WTC11 (cell line): ENCODE measurements around the gene INHBC. TPM values are rescaled to one million over a fixed set of nuclear protein-coding genes. Genes with fewer than 3 reads are reported as not detected.

Source experiments
- CREM ChIP-seq: sonication (generic); formaldehyde crosslinking; IDR thresholded peaks from 2 replicates; pipeline ENCODE4 v1.8.1; 2022; ENCODE audit warnings: mild to moderate bottlenecking, missing genetic modification reagents, moderate library complexity
- ESRRA ChIP-seq: sonication (generic); formaldehyde crosslinking; IDR thresholded peaks from 2 replicates; pipeline ENCODE4 v1.8.1; 2022; ENCODE audit warnings: mild to moderate bottlenecking, missing genetic modification reagents, borderline replicate concordance
- ETV6 ChIP-seq: sonication (generic); formaldehyde crosslinking; IDR thresholded peaks from 2 replicates; pipeline ENCODE4 v1.8.1; 2022; ENCODE audit warnings: mild to moderate bottlenecking, missing genetic modification reagents
- FOXJ3 ChIP-seq: sonication (generic); formaldehyde crosslinking; IDR thresholded peaks from 2 replicates; pipeline ENCODE4 v1.9.0; 2021; ENCODE audit warnings: missing genetic modification reagents, mild to moderate bottlenecking, borderline replicate concordance
- GABPB1 ChIP-seq: sonication (generic); formaldehyde crosslinking; IDR thresholded peaks from 2 replicates; pipeline ENCODE4 v1.8.1; 2023; ENCODE audit warnings: mild to moderate bottlenecking, missing genetic modification reagents
- GRHL2 ChIP-seq: fragments of 250-450 bp; sonication (Bioruptor Pico); IDR thresholded peaks from 2 replicates; pipeline ENCODE4 v1.8.0; 2022; ENCODE audit warnings: mild to moderate bottlenecking, moderate library complexity; ENCODE audit not compliant: insufficient replicate concordance, severe bottlenecking
- MYBL2 ChIP-seq: sonication (generic); formaldehyde crosslinking; IDR thresholded peaks from 2 replicates; pipeline ENCODE4 v1.8.1; 2023; ENCODE audit warnings: mild to moderate bottlenecking, moderate library complexity, missing genetic modification reagents
- NFYB ChIP-seq: sonication (generic); formaldehyde crosslinking; conservative IDR thresholded peaks from 2 replicates; pipeline ENCODE4 v1.8.0; 2022; ENCODE audit warnings: low read depth, missing genetic modification reagents
- NR2C2 ChIP-seq: sonication (generic); formaldehyde crosslinking; IDR thresholded peaks from 2 replicates; pipeline ENCODE4 v1.8.0; 2022; ENCODE audit warnings: mild to moderate bottlenecking, missing genetic modification reagents
- PRDM15 ChIP-seq: sonication (generic); formaldehyde crosslinking; IDR thresholded peaks from 2 replicates; pipeline ENCODE4 v1.8.0; 2022; ENCODE audit warnings: missing genetic modification reagents
- SOX15 ChIP-seq: fragments of 250-450 bp; sonication (Bioruptor Pico); IDR thresholded peaks from 2 replicates; pipeline ENCODE4 v1.9.0; 2021; ENCODE audit warnings: mild to moderate bottlenecking
- STAT6 ChIP-seq: sonication (generic); formaldehyde crosslinking; conservative IDR thresholded peaks from 2 replicates; pipeline ENCODE4 v1.8.1; 2023; ENCODE audit warnings: mild to moderate bottlenecking, low read depth, missing genetic modification reagents, moderate library complexity
- TCF7 ChIP-seq: sonication (generic); formaldehyde crosslinking; IDR thresholded peaks from 2 replicates; pipeline ENCODE4 v1.8.0; 2022; ENCODE audit warnings: mild to moderate bottlenecking, low read depth, missing genetic modification reagents, moderate library complexity
- TEAD1 ChIP-seq: sonication (generic); formaldehyde crosslinking; IDR thresholded peaks from 2 replicates; pipeline ENCODE4 v1.8.0; 2022; ENCODE audit warnings: mild to moderate bottlenecking, missing genetic modification reagents
- TP53 ChIP-seq: sonication (generic); formaldehyde crosslinking; IDR thresholded peaks from 2 replicates; pipeline ENCODE4 v1.8.1; 2023; ENCODE audit warnings: mild to moderate bottlenecking, missing genetic modification reagents
- USF1 ChIP-seq: sonication (generic); formaldehyde crosslinking; IDR thresholded peaks from 2 replicates; pipeline ENCODE4 v1.8.0; 2022; ENCODE audit warnings: mild to moderate bottlenecking, missing genetic modification reagents
- ZNF281 ChIP-seq: sonication (generic); formaldehyde crosslinking; IDR thresholded peaks from 2 replicates; pipeline ENCODE4 v1.8.0; 2023; ENCODE audit warnings: mild to moderate bottlenecking, missing genetic modification reagents
- ZNF396 ChIP-seq: fragments of 250-450 bp; sonication (Bioruptor Pico); IDR thresholded peaks from 2 replicates; pipeline ENCODE4 v1.8.0; 2021; ENCODE audit warnings: mild to moderate bottlenecking, moderate library complexity, borderline replicate concordance
- total RNA-seq: library from RNA; stranded (reverse); gene quantifications from 3 replicates; pipeline ENCODE4 v1.2.3, GENCODE V29; 2021
- TF ChIP-seq, protein P1 (sequence below): fragments of 250-450 bp; sonication (Bioruptor Pico); IDR thresholded peaks from 2 replicates; pipeline ENCODE4 v1.9.0; 2021; ENCODE audit warnings: mild to moderate bottlenecking
- TF ChIP-seq, protein P2 (sequence below): sonication (generic); formaldehyde crosslinking; IDR thresholded peaks from 2 replicates; pipeline ENCODE4 v1.8.1; 2022; ENCODE audit warnings: low read depth, mild to moderate bottlenecking, moderate library complexity, missing genetic modification reagents, borderline replicate concordance
- TF ChIP-seq, protein P3 (sequence below): sonication (generic); formaldehyde crosslinking; IDR thresholded peaks from 2 replicates; pipeline ENCODE4 v1.8.0; 2022; ENCODE audit warnings: mild to moderate bottlenecking, missing genetic modification reagents
- TF ChIP-seq, protein P4 (sequence below): fragments of 200-600 bp; IDR thresholded peaks from 2 replicates; pipeline ENCODE4 v1.8.0; 2022; ENCODE audit warnings: antibody characterized with exemption

Gene INHBC
- total RNA-seq, 1 experiment from 2014 or later = 0.20 TPM

DNA sequence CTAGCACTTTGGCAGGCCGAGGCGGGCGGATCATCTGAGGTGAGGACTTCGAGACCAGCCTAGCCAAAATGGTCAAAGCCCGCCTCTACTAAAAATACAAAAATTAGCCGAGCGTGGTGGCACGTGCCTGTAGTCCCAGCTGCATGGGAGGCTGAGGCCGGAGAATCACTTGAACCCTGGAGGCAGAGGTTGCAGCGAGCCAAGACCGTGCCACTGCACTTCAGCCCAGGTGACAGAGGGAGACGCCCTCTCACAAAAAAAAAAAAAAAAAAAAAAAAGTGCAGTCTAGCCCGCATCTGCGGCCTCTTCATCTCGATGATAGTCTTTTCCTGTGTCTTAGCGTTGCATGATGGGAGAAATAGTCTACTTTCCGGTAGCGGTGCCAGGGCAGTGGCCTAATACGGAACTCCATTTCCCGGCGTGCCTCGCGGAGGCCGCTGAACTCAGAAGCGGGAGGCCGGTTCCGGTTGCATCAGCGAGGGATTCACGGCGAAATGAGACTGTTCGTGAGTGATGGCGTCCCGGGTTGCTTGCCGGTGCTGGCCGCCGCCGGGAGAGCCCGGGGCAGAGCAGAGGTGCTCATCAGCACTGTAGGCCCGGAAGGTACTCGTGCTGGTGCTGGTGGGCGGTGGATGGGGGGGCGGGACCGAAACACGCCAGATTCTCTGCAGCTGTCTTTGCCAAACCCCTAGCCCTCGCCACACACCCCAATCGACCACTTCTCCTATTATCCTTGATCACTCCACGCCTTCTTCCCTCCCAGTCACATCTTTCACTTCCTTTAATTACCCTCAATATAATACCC, 53.2 kb downstream of the INHBC start, which contains the start of gene MARS1 (continued):
- TF ChIP-seq SOX15 (CRISPR knock-in tag) (no peak), ESRRA (no peak), STAT6 (CRISPR knock-in tag) (no peak), NR2C2 (CRISPR knock-in tag) (no peak), ZNF281 (CRISPR knock-in tag) (no peak), GABPB1 (CRISPR knock-in tag) (peak; percentile 100), PRDM15 (CRISPR knock-in tag) (no peak), TEAD1 (CRISPR knock-in tag) (no peak; the same call in 1 of the 2 replicates), NFYB (CRISPR knock-in tag) (no peak), TCF7 (CRISPR knock-in tag) (no peak), USF1 (CRISPR knock-in tag) (0 out of 2 replicates have a peak, but pooled peaks have one; percentile 23), GRHL2 (CRISPR knock-in tag) (no peak), ETV6 (CRISPR knock-in tag) (peak; percentile 77), FOXJ3 (CRISPR knock-in tag) (no peak), MYBL2 (CRISPR knock-in tag) (peak; percentile 39; the same call in 1 of the 2 replicates), TP53 (no peak), ZNF396 (CRISPR knock-in tag) (no peak), CREM (CRISPR knock-in tag) (no peak)
- TF ChIP-seq, protein P1, sequence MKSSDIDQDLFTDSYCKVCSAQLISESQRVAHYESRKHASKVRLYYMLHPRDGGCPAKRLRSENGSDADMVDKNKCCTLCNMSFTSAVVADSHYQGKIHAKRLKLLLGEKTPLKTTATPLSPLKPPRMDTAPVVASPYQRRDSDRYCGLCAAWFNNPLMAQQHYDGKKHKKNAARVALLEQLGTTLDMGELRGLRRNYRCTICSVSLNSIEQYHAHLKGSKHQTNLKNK = no peak
- TF ChIP-seq, protein P2, sequence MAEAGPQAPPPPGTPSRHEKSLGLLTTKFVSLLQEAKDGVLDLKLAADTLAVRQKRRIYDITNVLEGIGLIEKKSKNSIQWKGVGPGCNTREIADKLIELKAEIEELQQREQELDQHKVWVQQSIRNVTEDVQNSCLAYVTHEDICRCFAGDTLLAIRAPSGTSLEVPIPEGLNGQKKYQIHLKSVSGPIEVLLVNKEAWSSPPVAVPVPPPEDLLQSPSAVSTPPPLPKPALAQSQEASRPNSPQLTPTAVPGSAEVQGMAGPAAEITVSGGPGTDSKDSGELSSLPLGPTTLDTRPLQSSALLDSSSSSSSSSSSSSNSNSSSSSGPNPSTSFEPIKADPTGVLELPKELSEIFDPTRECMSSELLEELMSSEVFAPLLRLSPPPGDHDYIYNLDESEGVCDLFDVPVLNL (CRISPR knock-in tag) = no peak
- TF ChIP-seq, protein P3, sequence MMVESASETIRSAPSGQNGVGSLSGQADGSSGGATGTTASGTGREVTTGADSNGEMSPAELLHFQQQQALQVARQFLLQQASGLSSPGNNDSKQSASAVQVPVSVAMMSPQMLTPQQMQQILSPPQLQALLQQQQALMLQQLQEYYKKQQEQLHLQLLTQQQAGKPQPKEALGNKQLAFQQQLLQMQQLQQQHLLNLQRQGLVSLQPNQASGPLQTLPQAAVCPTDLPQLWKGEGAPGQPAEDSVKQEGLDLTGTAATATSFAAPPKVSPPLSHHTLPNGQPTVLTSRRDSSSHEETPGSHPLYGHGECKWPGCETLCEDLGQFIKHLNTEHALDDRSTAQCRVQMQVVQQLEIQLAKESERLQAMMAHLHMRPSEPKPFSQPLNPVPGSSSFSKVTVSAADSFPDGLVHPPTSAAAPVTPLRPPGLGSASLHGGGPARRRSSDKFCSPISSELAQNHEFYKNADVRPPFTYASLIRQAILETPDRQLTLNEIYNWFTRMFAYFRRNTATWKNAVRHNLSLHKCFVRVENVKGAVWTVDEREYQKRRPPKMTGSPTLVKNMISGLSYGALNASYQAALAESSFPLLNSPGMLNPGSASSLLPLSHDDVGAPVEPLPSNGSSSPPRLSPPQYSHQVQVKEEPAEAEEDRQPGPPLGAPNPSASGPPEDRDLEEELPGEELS (CRISPR knock-in tag) = no peak
- TF ChIP-seq, protein P4, sequence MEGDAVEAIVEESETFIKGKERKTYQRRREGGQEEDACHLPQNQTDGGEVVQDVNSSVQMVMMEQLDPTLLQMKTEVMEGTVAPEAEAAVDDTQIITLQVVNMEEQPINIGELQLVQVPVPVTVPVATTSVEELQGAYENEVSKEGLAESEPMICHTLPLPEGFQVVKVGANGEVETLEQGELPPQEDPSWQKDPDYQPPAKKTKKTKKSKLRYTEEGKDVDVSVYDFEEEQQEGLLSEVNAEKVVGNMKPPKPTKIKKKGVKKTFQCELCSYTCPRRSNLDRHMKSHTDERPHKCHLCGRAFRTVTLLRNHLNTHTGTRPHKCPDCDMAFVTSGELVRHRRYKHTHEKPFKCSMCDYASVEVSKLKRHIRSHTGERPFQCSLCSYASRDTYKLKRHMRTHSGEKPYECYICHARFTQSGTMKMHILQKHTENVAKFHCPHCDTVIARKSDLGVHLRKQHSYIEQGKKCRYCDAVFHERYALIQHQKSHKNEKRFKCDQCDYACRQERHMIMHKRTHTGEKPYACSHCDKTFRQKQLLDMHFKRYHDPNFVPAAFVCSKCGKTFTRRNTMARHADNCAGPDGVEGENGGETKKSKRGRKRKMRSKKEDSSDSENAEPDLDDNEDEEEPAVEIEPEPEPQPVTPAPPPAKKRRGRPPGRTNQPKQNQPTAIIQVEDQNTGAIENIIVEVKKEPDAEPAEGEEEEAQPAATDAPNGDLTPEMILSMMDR = no peak
